Left lung (tissue), 10 donors: ENCODE data around the gene HYAL3. TPM values are rescaled to one million over a fixed set of nuclear protein-coding genes. Genes with fewer than 3 reads are reported as not detected.
A peak's percentile ranks its signal among the peaks of the same experiment; 100 is the strongest.

Source experiments
- ATAC-seq: fragments of 200-7000 bp; cut with Tn5 transposase; one replicate; pipeline ENCODE4 v1.9.1; 2020; ENCODE audit warnings: moderate library complexity
- DNase-seq, 4 donors: peaks; one replicate each; pipeline ENCODE4 v3.0.0-alpha.2; 2013 to 2020
- H3K27ac ChIP-seq, 2 donors: fragments of 200-600 bp; sonication (generic) in 1 of 2; one replicate each; pipeline versions ENCODE4 v1.5.0 to v1.8.0; 2020 to 2021
- H3K27me3 ChIP-seq, 2 donors: fragments of 200-600 bp; sonication (generic) in 1 of 2; one replicate each; pipeline versions ENCODE4 v1.5.0 to v1.8.0; 2020 to 2021
- H3K36me3 ChIP-seq, 2 donors: fragments of 200-600 bp; sonication (generic) in 1 of 2; one replicate each; pipeline versions ENCODE4 v1.5.0 to v1.8.0; 2020 to 2021
- H3K4me1 ChIP-seq, 2 donors: fragments of 200-600 bp; one replicate each; pipeline ENCODE4 v1.8.0; 2021
- H3K4me3 ChIP-seq, 2 donors: fragments of 200-600 bp; sonication (generic) in 1 of 2; one replicate each; pipeline versions ENCODE4 v1.5.0 to v1.8.0; 2020 to 2021; ENCODE audit warnings: mild to moderate bottlenecking in 1 of 2
- H3K9me3 ChIP-seq, 2 donors: fragments of 200-600 bp; sonication (generic) in 1 of 2; one replicate each; pipeline versions ENCODE4 v1.5.0 to v1.8.0; 2020 to 2021
- CTCF ChIP-seq, 2 donors: fragments of 200-600 bp; sonication (generic) in 1 of 2; IDR thresholded peaks; one replicate each; pipeline versions ENCODE4 v1.5.0 to v1.8.0; 2021; ENCODE audit warnings: antibody characterized with exemption in 2 of 2
- intact Hi-C, 2 donors: fragments of 100-400 bp; cut with DNase I; formaldehyde crosslinking; loops; one replicate each; pipeline versions ENCODE4 v1.11.2 to v1.14.2; 2022
- polyA plus RNA-seq, 6 donors: library from polyadenylated mRNA; unstranded; fragments of 120-200 nt; gene quantifications; one replicate each; pipeline ENCODE4 v1.2.1, GENCODE V29; 2013; ENCODE audit not compliant: insufficient read length in 6 of 6
- total RNA-seq, 2 donors: library from RNA; stranded (reverse); fragmentation: NEBNext Ultra II Directional; extraction: Animal tissue kit (Norgen Biotek cat#: 25700); gene quantifications; one replicate each; pipeline ENCODE4 v1.2.1, GENCODE V29; 2021
- donor health status: DM: no; HTN: yes; CAD: no.
- donor health status: DM: no; HTN: no; CAD: no.

HYAL3 gene
- total and polyA plus RNA-seq, 8 donors = 2.3 to 5.2 (median 4.3) TPM

GRCh38 chr3:50276762-50277101 is 22.5 kb downstream of the HYAL3 start:
- intact Hi-C loops = no loop called here
- H3K27me3 ChIP-seq = peaks cover 0 to 50% of the 10 kb centered on the region in 2 donors
- H3K9me3 ChIP-seq = no peaks in the 10 kb centered on the region
- TF ChIP-seq CTCF (IDR thresholded peaks at IDR 0.05) = no peak
- DNase-seq (peak in 1 of 4 donors; percentile 69), ATAC-seq (no peak)
- H3K27ac ChIP-seq = no peak overlapping the region
- peaks cover 11 to 26% of the 10 kb centered on the region in 2 donors for H3K4me1 ChIP-seq
- H3K36me3 ChIP-seq = peaks cover 0 to 10% of the 10 kb centered on the region in 2 donors
- no peak overlapping the region for H3K4me3 ChIP-seq

GRCh38 chr3:50275996-50276761 is 23.0 kb downstream of the HYAL3 start:
- H3K4me1 ChIP-seq = peaks cover 11 to 26% of the 10 kb centered on the region in 2 donors
- no peak for ATAC-seq
- no peak overlapping the region for H3K4me3 ChIP-seq
- TF ChIP-seq CTCF (IDR thresholded peaks at IDR 0.05) = no peak
- peaks cover 0 to 10% of the 10 kb centered on the region in 2 donors for H3K36me3 ChIP-seq
- H3K27me3 ChIP-seq = peaks cover 0 to 50% of the 10 kb centered on the region in 2 donors
- peak in 1 of 4 donors; percentile 75 for DNase-seq
- H3K27ac ChIP-seq = no peak overlapping the region
- no peaks in the 10 kb centered on the region for H3K9me3 ChIP-seq
- intact Hi-C loops = no loop called here

- peaks cover 0 to 50% of the 10 kb centered on the region in 2 donors for H3K27me3 ChIP-seq
- DNase-seq (peak in 1 of 4 donors; percentile 78), ATAC-seq (no peak)
- H3K4me3 ChIP-seq = no peak overlapping the region
- intact Hi-C loops = no loop called here
- H3K27ac ChIP-seq = no peak overlapping the region
- peaks cover 11 to 26% of the 10 kb centered on the region in 2 donors for H3K4me1 ChIP-seq
- H3K36me3 ChIP-seq = peaks cover 0 to 10% of the 10 kb centered on the region in 2 donors
- H3K9me3 ChIP-seq = no peaks in the 10 kb centered on the region
- TF ChIP-seq CTCF (IDR thresholded peaks at IDR 0.05) = no peak
Observed at GRCh38 chr3:50275141-50275995, 23.8 kb downstream of the HYAL3 start.

- intact Hi-C loops = loop anchor here in 1 of 2 donors (5.0 kb wide), 2 partner anchors 47 to 82 kb away; partner anchors contain the start of gene GNAT1
Observed at GRCh38 chr3:50274371-50275104, 24.7 kb downstream of the HYAL3 start.

More at GRCh38 chr3:50274371-50275104, 24.7 kb downstream of the HYAL3 start:
- TF ChIP-seq CTCF (IDR thresholded peaks at IDR 0.05) = peak; percentile 50 to 81
- ATAC-seq = peak; percentile 35
- Histone ChIP-seq H3K4me3 (no peak overlapping the region), H3K27ac (no peak overlapping the region), H3K4me1 (peaks cover 11 to 26% of the 10 kb centered on the region in 2 donors), H3K36me3 (peaks cover 0 to 10% of the 10 kb centered on the region in 2 donors), H3K27me3 (peaks cover 0 to 50% of the 10 kb centered on the region in 2 donors), H3K9me3 (no peaks in the 10 kb centered on the region)
- peak in 1 of 4 donors; percentile 87 for DNase-seq
